ENCODE data around the gene FCRL5.

DNA sequence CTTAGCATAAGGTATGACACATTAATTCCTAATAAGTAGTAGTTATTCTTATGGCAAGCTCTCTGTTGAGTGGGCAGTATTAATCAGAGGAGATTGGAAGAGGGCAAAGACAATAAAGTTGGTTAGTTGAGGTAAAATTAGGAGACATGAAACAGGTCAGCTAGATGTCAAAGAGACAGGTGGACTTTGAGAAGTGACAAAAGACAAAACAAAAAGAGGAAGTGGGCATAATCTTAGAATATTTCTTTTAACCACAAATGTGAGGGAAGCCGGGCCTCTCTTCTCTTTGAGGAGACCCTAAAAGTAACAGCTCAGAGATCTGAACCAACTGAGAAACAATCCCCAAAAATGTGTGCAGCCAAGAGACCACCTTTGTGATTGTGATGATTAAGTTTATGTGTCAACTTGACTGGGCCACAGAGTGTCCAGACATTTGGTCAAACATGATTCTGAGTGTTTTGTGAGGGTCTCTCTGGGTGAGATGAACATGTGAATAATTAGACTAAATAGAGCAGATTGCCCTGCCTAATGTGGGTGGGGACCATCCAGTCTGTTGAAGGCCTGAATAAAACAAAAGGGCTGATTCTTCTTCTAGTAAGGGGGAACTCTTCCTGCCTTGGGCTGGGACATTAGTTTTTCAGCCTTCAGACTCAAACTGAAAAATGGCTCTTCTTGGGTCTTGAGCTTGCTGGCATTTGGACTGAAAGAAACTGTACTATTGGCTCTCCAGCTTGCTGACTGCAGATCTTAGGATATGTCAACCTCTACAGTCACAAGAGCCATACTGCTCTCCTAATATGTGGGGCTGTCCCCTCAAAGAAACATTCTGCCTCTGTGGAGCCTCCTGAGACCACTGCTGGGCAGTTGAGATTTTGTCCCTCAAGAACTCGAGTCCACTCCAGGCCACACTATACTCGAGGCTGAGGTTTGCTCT is 40.0 kb downstream of the FCRL5 start:
- TF ChIP-seq, protein P1, sequence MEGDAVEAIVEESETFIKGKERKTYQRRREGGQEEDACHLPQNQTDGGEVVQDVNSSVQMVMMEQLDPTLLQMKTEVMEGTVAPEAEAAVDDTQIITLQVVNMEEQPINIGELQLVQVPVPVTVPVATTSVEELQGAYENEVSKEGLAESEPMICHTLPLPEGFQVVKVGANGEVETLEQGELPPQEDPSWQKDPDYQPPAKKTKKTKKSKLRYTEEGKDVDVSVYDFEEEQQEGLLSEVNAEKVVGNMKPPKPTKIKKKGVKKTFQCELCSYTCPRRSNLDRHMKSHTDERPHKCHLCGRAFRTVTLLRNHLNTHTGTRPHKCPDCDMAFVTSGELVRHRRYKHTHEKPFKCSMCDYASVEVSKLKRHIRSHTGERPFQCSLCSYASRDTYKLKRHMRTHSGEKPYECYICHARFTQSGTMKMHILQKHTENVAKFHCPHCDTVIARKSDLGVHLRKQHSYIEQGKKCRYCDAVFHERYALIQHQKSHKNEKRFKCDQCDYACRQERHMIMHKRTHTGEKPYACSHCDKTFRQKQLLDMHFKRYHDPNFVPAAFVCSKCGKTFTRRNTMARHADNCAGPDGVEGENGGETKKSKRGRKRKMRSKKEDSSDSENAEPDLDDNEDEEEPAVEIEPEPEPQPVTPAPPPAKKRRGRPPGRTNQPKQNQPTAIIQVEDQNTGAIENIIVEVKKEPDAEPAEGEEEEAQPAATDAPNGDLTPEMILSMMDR (IDR thresholded peaks at IDR 0.05), result no peak
- no peak for TF ChIP-seq POLR2A (IDR thresholded peaks at IDR 0.05)
